ENCODE measurements around the gene KLHDC8A.

The KLHDC8A gene

GRCh38 chr1:205321162-205321958, 35.4 kb downstream of the KLHDC8A start, which contains the start of gene NUAK2:
Gene NUAK2 (minus strand): TSS chr1:205321745. CDS start chr1:205321628, 117 bp downstream.
- in situ Hi-C loops (cut with MboI; ENCODE audit: low sequenced_read_pairs), result loop anchor here (5.0 kb wide), 1 partner anchor 39 kb away; no protein-coding TSS in a partner anchor

- in situ Hi-C loops (cut with MboI; ENCODE audit: low sequenced_read_pairs), result loop anchor here (5.0 kb wide), 1 partner anchor 37 kb away; no protein-coding TSS in a partner anchor
Observed at GRCh38 chr1:205319081-205320018, 37.4 kb downstream of the KLHDC8A start.

- in situ Hi-C loops (cut with MboI; ENCODE audit: low sequenced_read_pairs), result no loop called here
Observed at GRCh38 chr1:205318231-205318991, 38.3 kb downstream of the KLHDC8A start.

- in situ Hi-C loops (cut with MboI; ENCODE audit: low sequenced_read_pairs), result no loop called here
Observed at GRCh38 chr1:205317311-205317917, 39.3 kb downstream of the KLHDC8A start.

- in situ Hi-C loops (cut with MboI; ENCODE audit: low sequenced_read_pairs), result no loop called here
Observed at GRCh38 chr1:205316161-205316566, 40.6 kb downstream of the KLHDC8A start.

GRCh38 chr1:205315008-205315618, 41.6 kb downstream of the KLHDC8A start:
- in situ Hi-C loops (cut with MboI; ENCODE audit: low sequenced_read_pairs), result no loop called here

- in situ Hi-C loops (cut with MboI; ENCODE audit: low sequenced_read_pairs), result no loop called here
Observed at GRCh38 chr1:205313563-205314308, 43.0 kb downstream of the KLHDC8A start.

- in situ Hi-C loops (cut with MboI; ENCODE audit: low sequenced_read_pairs), result no loop called here
Observed at GRCh38 chr1:205312866-205313562, 43.7 kb downstream of the KLHDC8A start.

GRCh38 chr1:205310976-205311704, 45.6 kb downstream of the KLHDC8A start:
- in situ Hi-C loops (cut with MboI; ENCODE audit: low sequenced_read_pairs), result no loop called here

- in situ Hi-C loops (cut with MboI; ENCODE audit: low sequenced_read_pairs), result no loop called here
Observed at GRCh38 chr1:205309741-205310140, 47.0 kb downstream of the KLHDC8A start.

- in situ Hi-C loops (cut with MboI; ENCODE audit: low sequenced_read_pairs), result no loop called here
Observed at GRCh38 chr1:205306929-205307566, 49.7 kb downstream of the KLHDC8A start.

- in situ Hi-C loops (cut with MboI; ENCODE audit: low sequenced_read_pairs), result no loop called here
Observed at GRCh38 chr1:205304695-205305070, 52.0 kb downstream of the KLHDC8A start.

- in situ Hi-C loops (cut with MboI; ENCODE audit: low sequenced_read_pairs), result no loop called here
Observed at GRCh38 chr1:205304046-205304694, 52.6 kb downstream of the KLHDC8A start.

GRCh38 chr1:205303247-205303888, 53.4 kb downstream of the KLHDC8A start:
- in situ Hi-C loops (cut with MboI; ENCODE audit: low sequenced_read_pairs), result no loop called here

- in situ Hi-C loops (cut with MboI; ENCODE audit: low sequenced_read_pairs), result no loop called here
Observed at GRCh38 chr1:205301842-205302588, 54.7 kb downstream of the KLHDC8A start.

Measured in HL-60/S4 treated with phorbol 12-myristate 13-acetate at 8.2 ng/mL for 4 days and 3 days (cell line).